ENCODE data around the gene PLA2G6.

DNA sequence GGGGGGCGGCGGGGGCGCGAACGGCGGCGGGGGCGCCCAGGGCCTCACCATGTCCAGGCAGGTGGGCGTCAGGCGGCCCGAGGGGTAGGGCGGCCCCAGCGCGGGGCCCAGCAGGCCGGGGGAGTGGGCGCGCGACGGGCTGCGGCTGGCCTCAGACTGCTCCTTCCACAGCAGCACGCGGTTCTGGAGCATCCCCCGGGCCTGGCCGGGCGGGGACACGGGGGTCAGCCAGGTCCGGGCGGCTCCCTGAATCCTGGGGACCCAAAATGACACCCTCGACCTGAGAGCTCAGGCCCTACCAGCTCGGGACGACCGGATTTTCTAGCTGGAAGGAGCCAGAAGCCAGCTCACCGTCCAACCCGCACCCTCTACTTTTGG, 92.2 kb downstream of the PLA2G6 start:
- TF ChIP-seq, protein P1, sequence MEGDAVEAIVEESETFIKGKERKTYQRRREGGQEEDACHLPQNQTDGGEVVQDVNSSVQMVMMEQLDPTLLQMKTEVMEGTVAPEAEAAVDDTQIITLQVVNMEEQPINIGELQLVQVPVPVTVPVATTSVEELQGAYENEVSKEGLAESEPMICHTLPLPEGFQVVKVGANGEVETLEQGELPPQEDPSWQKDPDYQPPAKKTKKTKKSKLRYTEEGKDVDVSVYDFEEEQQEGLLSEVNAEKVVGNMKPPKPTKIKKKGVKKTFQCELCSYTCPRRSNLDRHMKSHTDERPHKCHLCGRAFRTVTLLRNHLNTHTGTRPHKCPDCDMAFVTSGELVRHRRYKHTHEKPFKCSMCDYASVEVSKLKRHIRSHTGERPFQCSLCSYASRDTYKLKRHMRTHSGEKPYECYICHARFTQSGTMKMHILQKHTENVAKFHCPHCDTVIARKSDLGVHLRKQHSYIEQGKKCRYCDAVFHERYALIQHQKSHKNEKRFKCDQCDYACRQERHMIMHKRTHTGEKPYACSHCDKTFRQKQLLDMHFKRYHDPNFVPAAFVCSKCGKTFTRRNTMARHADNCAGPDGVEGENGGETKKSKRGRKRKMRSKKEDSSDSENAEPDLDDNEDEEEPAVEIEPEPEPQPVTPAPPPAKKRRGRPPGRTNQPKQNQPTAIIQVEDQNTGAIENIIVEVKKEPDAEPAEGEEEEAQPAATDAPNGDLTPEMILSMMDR (IDR thresholded peaks at IDR 0.05) = no peak
- TF ChIP-seq POLR2A (IDR thresholded peaks at IDR 0.05) = no peak
